GM12878 (cell line): ENCODE data around the gene N4BP2L2. TPM values are rescaled to one million over a fixed set of nuclear protein-coding genes. Genes with fewer than 3 reads are reported as not detected.

Experiments
- BRCA1 ChIP-seq: IDR thresholded peaks from 2 replicates; pipeline ENCODE4 v1.6.1; 2011; ENCODE audit warnings: low read depth, low read length, improper control_type of control experiment
- CBX5 ChIP-seq: sonication (generic); IDR thresholded peaks from 2 replicates; pipeline ENCODE4 v1.6.1; 2016; ENCODE audit warnings: low read depth, moderate library complexity, mild to moderate bottlenecking, inconsistent platforms
- HDAC2 ChIP-seq: fragments of 200-600 bp; sonication (generic); IDR thresholded peaks from 2 replicates; pipeline ENCODE4 v1.6.1; 2017
- KLF5 ChIP-seq: fragments of 450-650 bp; IDR thresholded peaks from 2 replicates; pipeline ENCODE4 v1.6.1; 2014; ENCODE audit warnings: mild to moderate bottlenecking; ENCODE audit not compliant: partially characterized antibody
- NR2C1 ChIP-seq: fragments of 450-650 bp; IDR thresholded peaks from 2 replicates; pipeline ENCODE4 v1.6.1; 2017; ENCODE audit warnings: antibody characterized with exemption, mild to moderate bottlenecking, moderate library complexity
- RCOR1 ChIP-seq: conservative IDR thresholded peaks from 2 replicates; pipeline ENCODE4 v1.6.1; 2012; ENCODE audit warnings: low read depth, low read length, improper control_type of control experiment
- SIN3A ChIP-seq: IDR thresholded peaks from 2 replicates; pipeline ENCODE4 v1.6.1; 2012; ENCODE audit warnings: low read depth, low read length, improper control_type of control experiment
- SMAD5 ChIP-seq: IDR thresholded peaks from 2 replicates; pipeline ENCODE4 v1.6.1; 2016; ENCODE audit warnings: antibody characterized with exemption, low read depth
- STAT1 ChIP-seq: fragments of 450-650 bp; conservative IDR thresholded peaks from 2 replicates; pipeline ENCODE4 v1.6.1; 2014; ENCODE audit warnings: antibody characterized with exemption, mild to moderate bottlenecking
- polyA plus RNA-seq, 11 experiments: library from polyadenylated mRNA; depleted of rRNA in 4 of 11; unstranded in 6 of 11; stranded (reverse) in 5 of 11; fragments of >200 nt; fragmentation: Nextera tagmentation in 4 of 11; fragmentation: Illumina TruSeq in 1 of 11; extraction: Ambion mirVana in 4 of 11; extraction: Trizol in 1 of 11; gene quantifications; 1 replicate in 1 of 11; 2 replicates in 10 of 11; pipeline versions ENCODE4 v1.2.1 to v1.2.3, GENCODE V29; 2011 to 2016; ENCODE audit warnings: inconsistent platforms in 2 of 11, missing spikeins in 2 of 11, low read depth in 1 of 11
- total RNA-seq, 4 experiments: library from RNA; depleted of rRNA in 3 of 4; stranded (reverse); fragments of >200 nt in 3 of 4; fragmentation: Illumina TruSeq in 1 of 4; extraction: Trizol in 1 of 4; gene quantifications; 2 replicates each; pipeline versions ENCODE4 v1.2.1 to v1.2.3, GENCODE V29; 2013 to 2021
- TF ChIP-seq, protein P1 (sequence below): fragments of 450-650 bp; IDR thresholded peaks from 2 replicates; pipeline ENCODE4 v1.6.1; 2016; ENCODE audit warnings: mild to moderate bottlenecking, moderate library complexity, borderline replicate concordance
- TF ChIP-seq, protein P2 (sequence below): IDR thresholded peaks from 2 replicates; pipeline ENCODE4 v1.6.1; 2012; ENCODE audit warnings: low read depth, low read length, improper control_type of control experiment

N4BP2L2 gene
- total and polyA plus RNA-seq, 10 of the 15 experiments (the other 5 are each of a cell fraction or from before 2014, with no cell fraction given): 41.7 to 87.1 (median 61.2) TPM

DNA sequence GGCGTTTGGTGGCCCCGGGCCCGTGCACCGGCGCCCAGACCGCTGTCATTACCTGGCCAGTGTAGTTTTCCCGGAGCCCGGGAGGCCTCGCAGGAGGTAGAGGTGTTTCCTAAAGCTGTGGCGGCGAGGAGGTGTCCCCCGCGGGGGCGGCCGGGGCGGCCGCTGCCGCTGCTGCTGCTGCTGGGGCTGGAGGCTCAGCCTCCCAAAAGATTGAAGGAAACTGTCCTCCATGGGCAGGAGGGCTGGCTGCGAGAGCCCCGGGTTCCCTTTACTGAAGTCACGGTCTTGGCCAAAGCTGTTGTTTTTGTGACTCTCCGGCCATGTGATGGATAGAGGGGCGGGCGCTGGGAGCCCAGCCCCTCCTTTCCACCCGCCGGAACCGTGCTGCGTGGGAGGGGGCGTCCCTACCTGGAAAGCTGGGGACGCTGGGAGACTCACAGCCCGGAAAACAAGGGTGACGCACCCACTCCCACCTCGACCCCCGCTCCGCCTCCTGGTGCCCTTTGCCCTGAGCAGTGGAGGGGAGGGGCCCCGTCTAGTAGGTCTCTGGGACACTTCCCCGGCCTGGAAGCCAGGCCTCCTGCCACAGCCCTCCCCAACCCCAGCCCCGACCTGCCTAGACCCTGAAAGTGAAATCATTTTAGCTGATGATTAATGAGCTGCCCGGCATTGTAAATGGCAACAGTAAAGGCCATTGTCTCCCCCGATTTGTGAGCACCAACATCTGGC lies 110.6 kb downstream of the N4BP2L2 start, which contains the start of gene N4BP2L1 (continued):
- TF ChIP-seq, protein P1, sequence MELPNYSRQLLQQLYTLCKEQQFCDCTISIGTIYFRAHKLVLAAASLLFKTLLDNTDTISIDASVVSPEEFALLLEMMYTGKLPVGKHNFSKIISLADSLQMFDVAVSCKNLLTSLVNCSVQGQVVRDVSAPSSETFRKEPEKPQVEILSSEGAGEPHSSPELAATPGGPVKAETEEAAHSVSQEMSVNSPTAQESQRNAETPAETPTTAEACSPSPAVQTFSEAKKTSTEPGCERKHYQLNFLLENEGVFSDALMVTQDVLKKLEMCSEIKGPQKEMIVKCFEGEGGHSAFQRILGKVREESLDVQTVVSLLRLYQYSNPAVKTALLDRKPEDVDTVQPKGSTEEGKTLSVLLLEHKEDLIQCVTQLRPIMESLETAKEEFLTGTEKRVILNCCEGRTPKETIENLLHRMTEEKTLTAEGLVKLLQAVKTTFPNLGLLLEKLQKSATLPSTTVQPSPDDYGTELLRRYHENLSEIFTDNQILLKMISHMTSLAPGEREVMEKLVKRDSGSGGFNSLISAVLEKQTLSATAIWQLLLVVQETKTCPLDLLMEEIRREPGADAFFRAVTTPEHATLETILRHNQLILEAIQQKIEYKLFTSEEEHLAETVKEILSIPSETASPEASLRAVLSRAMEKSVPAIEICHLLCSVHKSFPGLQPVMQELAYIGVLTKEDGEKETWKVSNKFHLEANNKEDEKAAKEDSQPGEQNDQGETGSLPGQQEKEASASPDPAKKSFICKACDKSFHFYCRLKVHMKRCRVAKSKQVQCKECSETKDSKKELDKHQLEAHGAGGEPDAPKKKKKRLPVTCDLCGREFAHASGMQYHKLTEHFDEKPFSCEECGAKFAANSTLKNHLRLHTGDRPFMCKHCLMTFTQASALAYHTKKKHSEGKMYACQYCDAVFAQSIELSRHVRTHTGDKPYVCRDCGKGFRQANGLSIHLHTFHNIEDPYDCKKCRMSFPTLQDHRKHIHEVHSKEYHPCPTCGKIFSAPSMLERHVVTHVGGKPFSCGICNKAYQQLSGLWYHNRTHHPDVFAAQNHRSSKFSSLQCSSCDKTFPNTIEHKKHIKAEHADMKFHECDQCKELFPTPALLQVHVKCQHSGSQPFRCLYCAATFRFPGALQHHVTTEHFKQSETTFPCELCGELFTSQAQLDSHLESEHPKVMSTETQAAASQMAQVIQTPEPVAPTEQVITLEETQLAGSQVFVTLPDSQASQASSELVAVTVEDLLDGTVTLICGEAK: no peak
- TF ChIP-seq RCOR1 (no peak), HDAC2 (no peak), NR2C1 (peak; percentile 89), KLF5 (peak; percentile 40), CBX5 (no peak), STAT1 (no peak), SIN3A (peak; percentile 66; the same call in 1 of the 2 replicates), SMAD5 (0 out of 2 replicates have a peak, but pooled peaks have one; percentile 25), BRCA1 (no peak)
- TF ChIP-seq, protein P2, sequence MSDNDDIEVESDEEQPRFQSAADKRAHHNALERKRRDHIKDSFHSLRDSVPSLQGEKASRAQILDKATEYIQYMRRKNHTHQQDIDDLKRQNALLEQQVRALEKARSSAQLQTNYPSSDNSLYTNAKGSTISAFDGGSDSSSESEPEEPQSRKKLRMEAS: peak; percentile 81; the same call in 1 of the 2 replicates
- TF ChIP-seq, all 136 proteins: peak for 53
